Esophagus squamous epithelium (tissue), 4 donors: ENCODE data around the gene BBLN.

Experiments
- CTCF ChIP-seq, 6 experiments: fragments of 450-650 bp in 4 of 6; fragments of 200-600 bp in 2 of 6; sonication (generic) in 2 of 6; IDR thresholded peaks; one replicate each; pipeline ENCODE4 v1.5.1; 2016 to 2019; ENCODE audit warnings: antibody characterized with exemption in 6 of 6, mild to moderate bottlenecking in 4 of 6, moderate library complexity in 4 of 6
- POLR2A ChIP-seq, 4 donors: fragments of 450-650 bp; IDR thresholded peaks; one replicate each; pipeline ENCODE4 v1.6.1; 2017; ENCODE audit warnings: antibody characterized with exemption in 4 of 4, mild to moderate bottlenecking in 4 of 4, moderate library complexity in 3 of 4

GRCh38 chr9:128114326-128115186 lies 45.5 kb upstream of the BBLN start:
- TF ChIP-seq CTCF (IDR thresholded peaks at IDR 0.05) (no peak), POLR2A (IDR thresholded peaks at IDR 0.05) (no peak)
